Measurements from ENCODE around the gene SLC25A22.

The SLC25A22 gene

GRCh38 chr11:795634-796564 is 2.2 kb downstream of the SLC25A22 start:
- peak overlapping the region; percentile 74 for H3K4me3 ChIP-seq (ENCODE audit: low read depth, low read length)
- H3K27me3 ChIP-seq (ENCODE audit: control insufficient read depth, insufficient read depth, low read length): no peaks in the 10 kb centered on the region
- peaks cover 43% of the 10 kb centered on the region for H3K36me3 ChIP-seq (ENCODE audit: control insufficient read depth, insufficient read depth, low read length)
- H3K4me1 ChIP-seq (ENCODE audit: control insufficient read depth, insufficient read depth, low read length): peaks cover 6% of the 10 kb centered on the region
- peak overlapping the region; percentile 24 for H3K9ac ChIP-seq (ENCODE audit: low read depth, low read length)
- no peaks in the 10 kb centered on the region for H3K9me3 ChIP-seq (ENCODE audit: control insufficient read depth, insufficient read depth, low read length)

GRCh38 chr11:794766-795633 is 3.1 kb downstream of the SLC25A22 start:
- Histone ChIP-seq H3K36me3 (ENCODE audit: control insufficient read depth, insufficient read depth, low read length) (peaks cover 41% of the 10 kb centered on the region), H3K4me1 (ENCODE audit: control insufficient read depth, insufficient read depth, low read length) (peaks cover 6% of the 10 kb centered on the region), H3K9me3 (ENCODE audit: control insufficient read depth, insufficient read depth, low read length) (no peaks in the 10 kb centered on the region), H3K27me3 (ENCODE audit: control insufficient read depth, insufficient read depth, low read length) (no peaks in the 10 kb centered on the region), H3K9ac (ENCODE audit: low read depth, low read length) (no peak overlapping the region), H3K4me3 (ENCODE audit: low read depth, low read length) (no peak overlapping the region)

- Histone ChIP-seq H3K4me1 (ENCODE audit: control insufficient read depth, insufficient read depth, low read length) (peaks cover 6% of the 10 kb centered on the region), H3K4me3 (ENCODE audit: low read depth, low read length) (no peak overlapping the region), H3K36me3 (ENCODE audit: control insufficient read depth, insufficient read depth, low read length) (peaks cover 34% of the 10 kb centered on the region), H3K9me3 (ENCODE audit: control insufficient read depth, insufficient read depth, low read length) (no peaks in the 10 kb centered on the region), H3K9ac (ENCODE audit: low read depth, low read length) (no peak overlapping the region), H3K27me3 (ENCODE audit: control insufficient read depth, insufficient read depth, low read length) (no peaks in the 10 kb centered on the region)
Measured at GRCh38 chr11:794013-794765, 3.9 kb downstream of the SLC25A22 start.

GRCh38 chr11:793556-793955 is 4.5 kb downstream of the SLC25A22 start:
- H3K9me3 ChIP-seq (ENCODE audit: control insufficient read depth, insufficient read depth, low read length): no peaks in the 10 kb centered on the region
- H3K27me3 ChIP-seq (ENCODE audit: control insufficient read depth, insufficient read depth, low read length): no peaks in the 10 kb centered on the region
- H3K4me1 ChIP-seq (ENCODE audit: control insufficient read depth, insufficient read depth, low read length): peaks cover 6% of the 10 kb centered on the region
- H3K36me3 ChIP-seq (ENCODE audit: control insufficient read depth, insufficient read depth, low read length): peaks cover 33% of the 10 kb centered on the region
- no peak overlapping the region for H3K9ac ChIP-seq (ENCODE audit: low read depth, low read length)
- H3K4me3 ChIP-seq (ENCODE audit: low read depth, low read length): no peak overlapping the region

- no peaks in the 10 kb centered on the region for H3K9me3 ChIP-seq (ENCODE audit: control insufficient read depth, insufficient read depth, low read length)
- H3K4me1 ChIP-seq (ENCODE audit: control insufficient read depth, insufficient read depth, low read length): peaks cover 6% of the 10 kb centered on the region
- peaks cover 33% of the 10 kb centered on the region for H3K36me3 ChIP-seq (ENCODE audit: control insufficient read depth, insufficient read depth, low read length)
- H3K4me3 ChIP-seq (ENCODE audit: low read depth, low read length): no peak overlapping the region
- no peak overlapping the region for H3K9ac ChIP-seq (ENCODE audit: low read depth, low read length)
- H3K27me3 ChIP-seq (ENCODE audit: control insufficient read depth, insufficient read depth, low read length): no peaks in the 10 kb centered on the region
Measured at GRCh38 chr11:792873-793272, 5.2 kb downstream of the SLC25A22 start.

- Histone ChIP-seq H3K9me3 (ENCODE audit: control insufficient read depth, insufficient read depth, low read length) (no peaks in the 10 kb centered on the region), H3K27me3 (ENCODE audit: control insufficient read depth, insufficient read depth, low read length) (no peaks in the 10 kb centered on the region), H3K4me1 (ENCODE audit: control insufficient read depth, insufficient read depth, low read length) (peaks cover 6% of the 10 kb centered on the region), H3K4me3 (ENCODE audit: low read depth, low read length) (no peak overlapping the region), H3K9ac (ENCODE audit: low read depth, low read length) (no peak overlapping the region), H3K36me3 (ENCODE audit: control insufficient read depth, insufficient read depth, low read length) (peaks cover 33% of the 10 kb centered on the region)
Measured at GRCh38 chr11:792535-792821, 5.6 kb downstream of the SLC25A22 start.

- Histone ChIP-seq H3K9ac (ENCODE audit: low read depth, low read length) (no peak overlapping the region), H3K4me3 (ENCODE audit: low read depth, low read length) (no peak overlapping the region), H3K36me3 (ENCODE audit: control insufficient read depth, insufficient read depth, low read length) (peaks cover 33% of the 10 kb centered on the region), H3K27me3 (ENCODE audit: control insufficient read depth, insufficient read depth, low read length) (no peaks in the 10 kb centered on the region), H3K4me1 (ENCODE audit: control insufficient read depth, insufficient read depth, low read length) (peaks cover 6% of the 10 kb centered on the region), H3K9me3 (ENCODE audit: control insufficient read depth, insufficient read depth, low read length) (no peaks in the 10 kb centered on the region)
Measured at GRCh38 chr11:791658-792534, 6.2 kb downstream of the SLC25A22 start.

- Histone ChIP-seq H3K9me3 (ENCODE audit: control insufficient read depth, insufficient read depth, low read length) (no peaks in the 10 kb centered on the region), H3K27me3 (ENCODE audit: control insufficient read depth, insufficient read depth, low read length) (no peaks in the 10 kb centered on the region), H3K4me1 (ENCODE audit: control insufficient read depth, insufficient read depth, low read length) (peaks cover 2% of the 10 kb centered on the region), H3K4me3 (ENCODE audit: low read depth, low read length) (peak overlapping the region; percentile 18), H3K9ac (ENCODE audit: low read depth, low read length) (no peak overlapping the region), H3K36me3 (ENCODE audit: control insufficient read depth, insufficient read depth, low read length) (peaks cover 33% of the 10 kb centered on the region)
Measured at GRCh38 chr11:790721-791564, 7.1 kb downstream of the SLC25A22 start.

- H3K4me3 ChIP-seq (ENCODE audit: low read depth, low read length): peak within 1 kb of the TSS; percentile 35
- H3K4me1 ChIP-seq (ENCODE audit: control insufficient read depth, insufficient read depth, low read length): peaks cover 2% of the 10 kb centered on the region
- H3K27me3 ChIP-seq (ENCODE audit: control insufficient read depth, insufficient read depth, low read length): no peaks in the 10 kb centered on the region
- peaks cover 33% of the 10 kb centered on the region for H3K36me3 ChIP-seq (ENCODE audit: control insufficient read depth, insufficient read depth, low read length)
- H3K9ac ChIP-seq (ENCODE audit: low read depth, low read length): peak within 1 kb of the TSS; percentile 24
- H3K9me3 ChIP-seq (ENCODE audit: control insufficient read depth, insufficient read depth, low read length): no peaks in the 10 kb centered on the region
Measured at GRCh38 chr11:789943-790342, 8.1 kb downstream of the SLC25A22 start, which contains the start of gene CEND1. Gene CEND1 (minus strand): TSS chr11:790090. CDS start chr11:788576, 1,514 bp downstream.

All from iPS-15b (cell line).